Astrocyte (in vitro differentiated cells and primary cell): Measurements from ENCODE around the gene EIF3M.

Source experiments
- CTCF ChIP-seq: IDR thresholded peaks from 2 replicates; pipeline ENCODE4 v1.5.1; 2011; ENCODE audit warnings: low read depth, mild to moderate bottlenecking, inconsistent platforms, low read length, moderate library complexity; ENCODE audit not compliant: insufficient read depth
- EZH2 ChIP-seq: IDR thresholded peaks from 2 replicates; pipeline ENCODE4 v1.6.1; 2012; ENCODE audit warnings: mild to moderate bottlenecking, low read length, inconsistent platforms; ENCODE audit not compliant: insufficient read depth

- TF ChIP-seq CTCF (no peak), EZH2 (no peak)
Measured at GRCh38 chr11:32561835-32562234, 21.8 kb upstream of the EIF3M start.
